Measurements from ENCODE around the gene SUSD2.
"Not testable (repeated sequence)": the region's sequence is repeated elsewhere in the genome, so short reads cannot be mapped to it uniquely, and the experiment has no call there.

Gene SUSD2

DNA sequence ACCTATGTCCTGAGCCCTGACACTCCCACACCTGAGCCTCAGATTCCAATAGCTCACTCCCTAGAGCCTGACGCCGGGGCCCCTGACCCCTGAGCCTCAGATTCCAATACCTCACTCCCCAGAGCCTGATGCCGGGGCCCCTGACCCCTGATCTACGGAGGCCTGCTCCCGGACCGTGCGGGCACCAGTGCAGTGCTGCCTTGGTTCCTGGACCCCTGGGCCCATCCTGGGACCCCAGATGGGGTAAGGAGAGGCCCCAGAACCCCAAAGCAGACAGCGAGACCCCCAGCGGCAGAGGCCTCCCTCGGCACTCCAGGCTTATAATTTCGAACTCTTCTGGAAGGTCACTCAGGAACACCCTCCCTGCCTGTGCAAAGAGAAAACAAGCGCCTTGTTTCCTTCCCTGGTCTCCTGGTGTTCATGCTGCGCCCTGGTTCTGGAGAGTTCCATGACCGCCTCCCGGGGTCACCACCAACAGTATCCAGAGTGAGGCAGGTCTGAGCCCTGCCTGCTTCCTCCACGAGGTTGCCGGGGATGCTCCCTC is 7.5 kb downstream of the SUSD2 start:
- no peak for DNase-seq (ENCODE audit: low read depth in 1 of 2, low spot score in 1 of 2)

DNA sequence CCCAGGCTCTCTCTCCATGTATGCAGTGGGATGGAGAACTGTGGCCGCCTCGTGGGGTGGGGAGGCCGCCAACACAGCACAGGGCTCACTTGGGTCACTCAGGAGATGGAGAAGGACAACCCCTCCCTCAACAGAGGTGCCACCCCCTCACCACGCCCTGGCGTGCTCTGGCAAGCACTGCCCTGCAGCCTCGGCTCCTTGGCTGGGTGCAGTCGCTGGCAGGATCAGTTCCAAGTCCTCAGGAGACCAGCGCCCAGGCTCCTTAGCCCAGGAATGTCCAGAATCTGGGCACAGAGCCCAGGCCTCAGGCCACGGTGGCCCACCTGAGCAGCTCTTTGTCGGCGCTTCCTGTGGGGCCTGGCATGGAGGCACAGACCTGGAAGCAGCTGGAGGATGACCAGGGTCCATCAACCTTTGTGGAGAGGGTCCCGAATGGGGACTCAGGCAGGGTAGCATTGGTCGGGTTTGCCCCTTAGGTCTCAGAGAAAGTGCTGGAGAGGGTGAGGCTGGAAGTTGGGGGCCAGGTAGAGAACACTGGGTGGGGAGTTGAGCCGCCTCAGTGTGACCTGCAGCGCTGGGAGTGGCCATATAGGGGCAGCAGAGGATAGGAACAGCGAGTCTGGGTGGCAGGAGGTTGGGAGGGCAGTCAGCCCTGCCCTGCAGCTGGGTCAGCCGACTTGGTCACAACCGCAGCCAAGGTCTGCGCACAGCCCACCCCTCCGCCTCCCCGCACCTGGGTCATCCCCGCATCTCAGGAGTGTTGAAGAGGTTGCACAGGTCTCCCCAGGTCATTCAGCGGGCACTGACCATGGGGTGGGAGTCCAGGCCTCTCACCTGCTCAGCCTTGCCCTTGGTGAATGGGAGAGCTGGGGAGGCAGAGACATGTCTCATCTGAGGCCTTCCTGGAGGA is 8.2 kb downstream of the SUSD2 start:
- DNase-seq (ENCODE audit: low read depth in 1 of 2, low spot score in 1 of 2), result no peak

- DNase-seq (ENCODE audit: low read depth in 1 of 2, low spot score in 1 of 2), result no peak
Observed at GRCh38 chr22:24190159-24190540, 8.9 kb downstream of the SUSD2 start.

DNA sequence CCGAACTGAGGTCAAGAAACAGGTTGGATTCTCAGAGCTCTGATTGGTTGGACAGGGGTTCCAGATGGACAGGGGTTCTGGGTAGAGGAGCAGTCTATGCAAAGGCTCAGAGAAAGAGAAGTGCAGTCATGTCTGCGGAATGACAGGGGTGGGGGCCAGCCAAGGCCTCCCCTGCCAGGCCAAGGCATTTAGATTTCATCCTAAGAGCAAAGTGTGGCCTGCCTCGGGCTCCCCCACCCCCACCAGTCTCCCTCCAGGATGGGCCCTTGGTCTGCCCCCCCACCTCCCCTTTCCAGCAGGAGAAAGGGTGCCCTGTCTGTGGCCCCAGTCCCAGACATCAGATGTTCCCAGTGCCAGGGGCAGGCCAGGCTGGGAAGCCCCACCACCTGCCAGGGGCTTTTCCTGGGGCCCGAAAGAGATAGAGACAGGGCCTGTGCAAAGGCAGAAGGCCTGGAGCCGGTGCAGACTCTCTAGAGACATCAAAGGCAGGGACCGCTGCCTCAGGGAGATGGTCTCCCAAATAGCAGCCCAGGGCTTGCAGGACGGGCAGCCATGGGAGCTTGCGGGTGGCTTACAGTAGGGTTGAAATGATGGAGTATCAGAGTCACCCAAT is 9.4 kb downstream of the SUSD2 start:
- DNase-seq (ENCODE audit: low read depth in 1 of 2, low spot score in 1 of 2), result no peak

DNA sequence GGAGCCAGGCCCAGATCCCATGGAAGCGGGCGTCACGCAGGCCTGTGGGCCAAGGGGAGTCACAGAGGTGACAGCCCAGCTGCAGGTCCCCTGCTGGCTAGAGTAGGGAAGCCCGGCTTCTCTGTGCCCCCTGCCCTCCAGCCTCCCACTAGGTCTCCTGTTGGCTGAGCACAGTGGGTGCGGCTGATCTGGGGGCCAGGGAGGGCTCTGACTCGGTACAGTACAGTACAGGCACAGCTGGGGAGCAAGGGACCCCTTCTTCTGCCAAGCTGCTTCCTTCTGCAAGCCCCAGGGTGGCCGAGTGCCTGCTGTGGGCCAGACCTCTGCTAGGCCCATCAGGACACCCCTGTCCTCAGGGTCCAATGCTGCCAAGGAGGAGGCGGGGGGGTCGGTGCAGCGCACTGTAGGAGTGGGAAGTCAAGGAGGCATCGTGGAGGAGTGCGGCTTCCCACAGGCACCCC is 10.1 kb downstream of the SUSD2 start:
- DNase-seq (ENCODE audit: low read depth in 1 of 2, low spot score in 1 of 2), result no peak

DNA sequence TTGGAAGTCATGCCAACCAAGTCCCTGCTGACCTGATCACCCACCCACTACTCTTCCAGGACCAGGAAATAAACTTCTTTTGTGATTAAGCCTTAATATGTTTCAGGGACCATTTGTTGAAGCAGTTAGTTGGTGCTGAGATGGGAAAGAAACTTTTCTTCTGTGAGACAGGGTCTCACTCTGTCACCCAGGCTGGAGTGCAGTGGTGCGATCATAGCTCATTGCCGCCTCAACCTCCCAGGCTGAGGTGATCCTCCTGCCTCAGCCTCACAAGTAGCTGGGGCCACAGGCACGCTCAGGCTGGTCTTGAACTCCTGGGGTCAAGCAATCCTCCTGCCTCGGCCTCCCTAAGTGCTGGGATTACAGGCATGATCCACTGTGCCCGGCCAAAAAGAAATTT is 10.6 kb downstream of the SUSD2 start:
- no peak for DNase-seq (ENCODE audit: low read depth in 1 of 2, low spot score in 1 of 2)

DNA sequence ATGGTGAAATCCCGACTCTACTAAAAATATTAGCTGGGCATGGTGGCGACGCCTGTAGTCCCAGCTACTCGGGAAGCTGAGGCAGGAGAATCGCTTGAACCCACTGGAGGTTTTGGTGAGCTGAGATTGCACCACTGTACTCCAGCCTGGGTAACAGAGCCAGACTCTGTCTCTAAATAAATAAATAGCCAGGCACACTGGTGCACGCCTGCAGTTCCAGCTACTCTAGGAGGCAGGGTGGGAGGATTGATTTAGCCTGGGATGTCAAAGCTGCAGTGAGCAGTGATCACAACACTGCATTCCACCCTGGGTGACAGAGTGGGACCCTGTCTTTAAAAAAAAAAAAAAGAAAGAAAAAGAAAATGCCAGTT is 17.4 kb downstream of the SUSD2 start:
- no peak for DNase-seq (ENCODE audit: low read depth in 1 of 2, low spot score in 1 of 2)

GRCh38 chr22:24200619-24201212 is 19.4 kb downstream of the SUSD2 start:
- DNase-seq (ENCODE audit: low read depth in 1 of 2, low spot score in 1 of 2), result no peak

DNA sequence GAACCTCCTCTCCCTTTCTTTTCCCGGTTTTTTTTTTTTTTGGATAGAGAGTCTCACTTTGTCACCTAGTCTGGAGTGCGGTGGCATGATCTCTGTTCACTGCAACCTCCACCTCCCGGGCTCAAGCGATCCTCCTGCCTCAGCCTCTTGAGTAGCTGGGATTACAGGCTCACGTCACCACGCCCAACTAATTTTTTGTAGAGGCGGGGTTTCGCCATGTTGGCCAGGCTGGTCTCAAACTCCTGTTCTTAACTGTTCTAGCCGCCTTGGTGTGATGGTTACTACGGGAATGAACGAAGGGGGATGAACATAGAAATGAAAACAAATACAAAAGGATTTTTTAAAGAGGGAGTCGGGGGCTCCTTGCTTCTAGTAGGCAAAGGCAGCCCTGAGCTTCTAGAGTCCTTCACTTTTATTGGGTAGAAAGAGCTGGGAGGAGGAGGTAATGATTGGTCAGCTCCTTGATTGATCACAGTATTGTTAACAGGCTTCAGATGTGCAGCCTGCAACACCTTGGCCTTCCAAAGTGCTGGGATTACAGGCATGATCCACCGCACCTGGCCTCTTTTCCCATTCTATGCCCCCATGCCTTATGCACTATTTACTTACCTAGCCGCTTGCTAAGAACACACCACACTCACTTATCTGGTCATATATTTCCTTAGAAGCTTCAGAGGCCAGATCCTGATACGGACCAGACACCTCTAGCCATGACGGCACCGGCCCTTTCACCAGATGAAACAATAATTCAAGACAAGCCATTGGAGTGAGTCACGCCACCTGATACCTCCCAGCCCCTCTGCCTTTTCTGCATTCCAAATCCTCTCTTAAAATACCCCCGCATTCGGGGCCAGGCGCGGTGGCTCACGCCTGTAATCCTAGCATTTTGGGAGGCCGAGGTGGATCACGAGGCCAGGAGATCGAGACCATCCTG is 20.7 kb downstream of the SUSD2 start:
- DNase-seq (ENCODE audit: low read depth in 1 of 2, low spot score in 1 of 2), result no peak

DNA sequence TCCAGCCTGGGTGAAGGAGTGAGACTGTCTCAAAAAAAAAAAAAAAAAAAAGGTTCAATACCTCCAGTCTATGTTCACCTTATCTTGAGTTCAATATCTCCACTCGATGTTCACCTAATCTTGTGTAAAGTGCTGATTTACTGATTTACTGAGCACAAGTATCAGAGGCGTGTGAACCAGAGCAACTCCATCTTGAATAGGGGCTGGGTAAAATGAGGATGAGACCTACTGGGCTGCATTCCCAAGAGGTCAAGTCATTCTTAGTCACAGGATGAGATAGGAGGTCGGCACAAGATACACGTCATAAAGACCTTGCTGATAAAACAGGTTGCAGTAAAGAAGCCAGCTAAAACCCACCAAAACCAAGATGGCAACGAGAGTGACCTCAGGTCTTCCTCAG is 22.6 kb downstream of the SUSD2 start:
- not testable (repeated sequence) for DNase-seq (ENCODE audit: low read depth in 1 of 2, low spot score in 1 of 2)

DNA sequence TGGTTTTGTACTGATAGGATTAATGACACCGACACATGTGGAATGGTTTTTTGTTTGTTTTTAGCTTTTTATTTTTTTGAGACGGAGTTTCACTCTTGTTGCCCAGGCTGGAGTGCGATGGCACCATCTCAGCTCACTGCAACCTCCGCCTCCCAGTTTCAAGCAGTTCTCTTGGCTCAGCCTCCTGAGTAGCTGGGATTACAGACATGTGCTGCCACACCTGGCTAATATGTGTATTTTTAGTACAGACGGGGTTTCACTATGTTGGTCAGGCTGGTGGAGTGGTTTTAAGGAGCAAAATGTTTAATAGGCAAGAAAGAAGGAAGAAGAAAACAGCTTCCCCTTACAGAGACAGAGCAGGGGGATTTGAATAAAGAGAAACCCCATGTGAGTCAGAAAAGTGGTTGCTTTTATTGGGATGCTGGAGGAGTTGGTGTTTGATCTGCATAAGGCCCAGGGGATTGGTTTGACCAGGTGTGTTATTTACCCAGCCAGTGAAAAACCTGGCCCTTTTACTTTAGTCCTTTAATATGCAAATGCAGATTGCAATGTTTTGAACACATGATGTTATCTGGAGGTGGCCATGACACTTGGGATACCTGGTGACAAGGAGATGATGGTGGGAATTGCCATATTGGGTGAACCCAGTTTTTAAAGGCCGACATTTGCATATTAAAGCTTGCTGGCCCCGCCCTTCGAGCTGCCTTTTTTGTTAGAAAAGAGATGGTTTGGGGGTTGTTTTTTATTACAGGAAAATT is 24.3 kb downstream of the SUSD2 start:
- no peak for DNase-seq (ENCODE audit: low read depth in 1 of 2, low spot score in 1 of 2)

GRCh38 chr22:24206460-24207263 is 25.4 kb downstream of the SUSD2 start:
- DNase-seq (ENCODE audit: low read depth in 1 of 2, low spot score in 1 of 2), result not testable (repeated sequence)

GRCh38 chr22:24207264-24208011 is 26.2 kb downstream of the SUSD2 start:
- no peak for DNase-seq (ENCODE audit: low read depth in 1 of 2, low spot score in 1 of 2)

GRCh38 chr22:24208012-24208749 is 26.9 kb downstream of the SUSD2 start:
- DNase-seq (ENCODE audit: low read depth in 1 of 2, low spot score in 1 of 2), result no peak

DNA sequence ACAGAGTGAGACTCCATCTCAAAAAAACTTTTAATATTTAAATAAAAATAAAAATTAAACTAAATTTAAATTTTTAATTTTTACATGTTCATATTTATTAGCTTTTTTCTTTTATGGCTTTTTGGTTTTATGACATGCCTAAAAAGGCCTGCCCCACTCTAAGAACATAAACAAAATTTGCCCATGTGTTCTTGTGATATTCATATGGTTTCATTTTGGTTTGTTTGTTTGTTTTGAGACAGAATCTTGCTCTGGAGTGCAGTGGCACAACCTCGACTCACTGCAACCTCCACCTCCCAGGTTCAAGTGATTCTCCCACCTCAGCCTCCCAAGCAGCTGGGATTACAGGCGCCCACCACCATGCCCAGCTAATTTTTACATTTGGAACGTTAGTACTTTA is 27.7 kb downstream of the SUSD2 start:
- no peak for DNase-seq (ENCODE audit: low read depth in 1 of 2, low spot score in 1 of 2)

GRCh38 chr22:24209687-24210086 is 28.4 kb downstream of the SUSD2 start:
- no peak for DNase-seq (ENCODE audit: low read depth in 1 of 2, low spot score in 1 of 2)

GRCh38 chr22:24210409-24210808 is 29.1 kb downstream of the SUSD2 start:
- DNase-seq (ENCODE audit: low read depth in 1 of 2, low spot score in 1 of 2), result not testable (repeated sequence)

DNA sequence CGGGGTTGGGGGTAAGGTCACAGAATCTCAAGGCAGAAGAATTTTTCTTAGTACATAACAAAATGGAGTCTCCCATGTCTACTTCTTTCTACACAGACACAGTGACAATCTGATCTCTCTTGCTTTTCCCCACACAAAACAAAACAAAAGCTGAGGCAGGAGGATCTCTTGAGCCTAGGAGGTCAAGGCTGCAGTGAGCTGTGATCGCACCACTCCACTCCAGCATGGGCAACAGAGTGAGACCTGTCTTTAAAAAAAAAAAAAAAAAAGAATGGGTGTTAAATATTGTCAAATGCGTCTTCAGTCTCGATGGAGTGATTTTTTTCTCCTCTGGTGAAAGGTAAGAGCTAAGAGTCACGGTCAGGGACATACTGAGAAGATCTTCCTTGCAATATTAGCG is 30.4 kb downstream of the SUSD2 start:
- not testable (repeated sequence) for DNase-seq (ENCODE audit: low read depth in 1 of 2, low spot score in 1 of 2)

Data from activated T-helper 1 cell treated with anti-CD3 and anti-CD28 coated beads, Interleukin-2, amount 50 U/mL, for 16 hours (primary cell).